SHP77 (cell line): ENCODE results near the gene ISY1.

Experiments
- DNase-seq, 2 experiments: peaks; one replicate each; lab custom pipeline; 2025; lab: John Stamatoyannopoulos, UW

Gene ISY1

DNA sequence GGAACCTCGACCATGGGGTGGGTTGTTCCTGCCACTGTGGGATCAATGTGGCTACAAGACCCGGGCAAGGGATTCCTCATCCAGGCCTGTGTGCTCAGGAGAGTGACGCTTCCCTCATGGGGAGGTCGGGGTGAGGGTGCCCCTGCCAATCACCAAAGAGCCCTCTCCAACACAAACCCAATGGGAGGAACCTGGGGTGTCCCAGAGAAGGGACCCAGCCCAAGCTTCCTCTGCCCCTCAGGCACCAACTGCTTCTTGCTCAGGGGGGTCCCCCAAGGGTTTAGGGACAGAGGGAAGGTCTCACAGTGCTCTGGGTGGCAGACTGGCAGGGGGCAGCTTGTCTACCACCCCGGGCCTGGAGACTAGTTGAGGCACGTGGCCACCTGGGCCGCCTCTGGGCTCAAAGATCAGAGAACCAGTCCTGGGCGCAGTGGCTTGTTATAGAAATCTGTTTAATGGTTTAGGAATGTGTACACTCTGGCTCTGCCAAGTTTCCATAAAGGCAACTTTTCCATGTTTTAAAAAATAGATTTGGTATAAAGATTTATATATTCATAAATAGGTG, 73.6 kb downstream of the ISY1 start:
- no peak for DNase-seq

DNA sequence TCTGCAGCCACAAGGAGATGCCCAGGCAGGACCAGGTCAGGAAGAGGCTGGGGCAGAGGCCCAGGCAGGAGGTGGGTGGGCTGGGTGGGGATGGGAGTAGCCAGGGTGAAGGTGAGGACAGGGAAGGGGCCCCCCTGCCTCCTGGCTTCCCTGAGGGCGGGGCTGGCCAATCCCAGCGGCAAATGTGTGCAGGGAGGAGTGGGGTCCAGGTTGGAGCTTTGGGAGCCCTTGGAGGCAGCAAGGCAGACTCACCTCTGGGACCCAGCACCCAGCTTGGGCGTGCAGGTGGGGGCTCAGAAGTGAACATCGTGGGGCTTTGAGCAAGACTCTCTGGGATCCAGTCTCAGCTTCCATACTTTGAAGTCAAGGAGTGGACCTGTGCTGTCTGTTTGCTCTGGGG, 75.0 kb downstream of the ISY1 start:
- no peak for DNase-seq

DNA sequence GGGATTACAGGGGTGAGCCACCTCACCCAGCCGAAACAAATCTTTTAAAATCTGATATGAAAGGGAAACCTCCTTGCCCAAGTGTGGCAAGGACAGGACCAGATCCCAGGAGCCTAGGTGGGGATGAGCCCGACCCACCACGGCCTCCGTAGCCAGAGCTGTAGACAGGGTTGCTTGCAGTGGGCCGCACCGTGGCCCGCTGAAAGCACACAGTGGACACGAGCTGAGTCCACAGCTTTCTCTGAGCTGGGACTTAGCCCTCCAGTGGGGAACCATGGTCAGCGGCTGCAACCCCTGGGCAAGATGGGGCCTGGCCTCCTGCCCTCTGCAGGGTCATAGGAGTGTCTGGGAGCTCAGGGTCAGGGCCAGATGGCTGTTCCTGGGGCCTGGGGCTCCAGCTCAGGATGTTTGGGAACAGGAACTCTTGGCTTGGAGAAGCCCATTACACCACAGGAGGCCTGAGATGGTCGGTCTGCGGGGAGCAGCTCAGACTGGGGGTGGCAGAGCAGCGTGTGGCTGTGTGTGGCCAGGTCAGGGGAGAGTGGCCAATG, 75.6 kb downstream of the ISY1 start:
- DNase-seq: no peak

DNA sequence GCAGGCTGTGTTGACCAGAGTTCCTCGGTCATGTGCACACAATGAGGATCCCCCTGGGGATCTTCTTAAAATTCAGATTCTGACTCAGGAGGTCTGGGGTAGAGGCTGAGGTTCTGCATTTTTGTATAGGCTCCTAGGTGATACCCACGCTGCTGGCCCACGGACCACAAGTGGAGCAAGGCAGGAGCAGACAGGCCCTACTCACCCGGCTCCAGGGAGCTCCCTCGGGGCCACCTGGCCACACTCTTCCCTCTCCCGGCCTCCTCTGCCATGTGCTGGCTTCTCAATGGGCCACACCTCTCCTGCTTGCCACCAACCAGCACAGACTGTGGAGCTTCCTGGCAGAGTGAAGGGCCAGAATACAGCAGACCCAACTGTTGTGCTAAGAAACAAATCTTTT, 76.4 kb downstream of the ISY1 start:
- no peak for DNase-seq

DNA sequence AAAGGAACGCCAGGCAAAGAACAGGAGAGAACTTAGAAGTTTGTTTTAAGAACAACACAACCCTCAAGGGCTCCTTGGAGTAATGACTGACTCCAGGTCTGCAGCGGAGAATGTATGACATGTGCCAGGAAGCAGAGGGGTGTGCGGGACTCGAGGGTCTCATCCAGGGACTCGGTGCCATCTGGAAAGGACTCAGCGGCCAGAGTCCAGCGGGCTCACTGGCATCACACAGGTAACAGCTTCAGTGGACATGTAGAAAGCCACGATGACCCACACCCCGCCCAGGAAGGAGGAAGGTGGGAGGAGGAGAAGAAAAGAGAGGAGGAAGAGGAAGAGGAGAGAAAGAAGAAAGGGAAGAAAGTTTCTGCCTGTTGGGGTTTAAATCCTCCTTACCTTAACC, 78.8 kb downstream of the ISY1 start:
- no peak for DNase-seq

DNA sequence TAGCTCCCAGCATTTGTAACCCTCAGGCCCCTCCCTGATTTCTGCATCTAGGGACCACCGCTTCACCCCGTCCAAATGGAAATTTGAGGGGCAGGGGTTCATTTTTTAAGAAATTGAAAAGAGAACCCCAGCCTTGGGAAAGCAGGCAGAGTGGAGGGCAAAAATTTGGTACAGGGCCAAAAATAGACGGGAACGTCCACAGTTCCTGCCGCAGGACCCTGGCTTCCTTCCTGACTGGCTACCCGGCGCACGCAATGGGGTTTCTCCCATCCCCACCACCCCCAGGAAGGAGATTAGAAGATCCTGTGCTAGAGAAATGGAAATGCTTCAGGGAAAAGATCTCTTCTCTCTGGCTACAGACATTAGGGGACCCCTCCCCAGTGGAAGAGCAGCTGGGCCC, 79.4 kb downstream of the ISY1 start:
- no peak for DNase-seq

DNA sequence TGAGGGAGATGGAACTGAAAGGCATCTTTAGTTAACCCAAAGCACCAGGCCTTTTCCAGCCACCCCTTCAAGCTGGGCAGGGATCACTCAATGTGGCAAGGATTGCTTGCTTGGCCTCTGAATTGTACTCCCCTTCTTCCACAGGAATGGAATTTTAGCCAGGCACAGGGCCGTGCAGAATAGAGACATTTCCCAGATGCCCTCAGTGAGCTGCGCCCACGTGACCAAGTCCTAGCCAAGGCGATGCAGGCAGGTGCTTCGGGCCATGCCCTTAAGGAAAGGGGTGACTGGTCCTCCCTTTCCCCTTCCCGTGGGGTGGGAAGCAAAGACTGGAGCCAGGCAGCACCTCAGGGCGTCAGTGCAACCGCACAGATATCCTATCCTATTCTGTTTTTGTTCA, 82.4 kb downstream of the ISY1 start:
- DNase-seq: no peak
